Neuronal stem cell (in vitro differentiated cells): ENCODE results near the gene GCDH.

Experiments
- DNase-seq: peaks from one replicate; pipeline ENCODE4 v3.0.0-alpha.2; 2013; ENCODE audit warnings: low spot score
- H2AFZ ChIP-seq: one replicate; pipeline ENCODE4 v1.6.1; 2013; ENCODE audit warnings: mild to moderate bottlenecking, low read length, inconsistent platforms
- H2AK5ac ChIP-seq: 2 replicates; pipeline ENCODE4 v1.6.1; 2013; ENCODE audit warnings: low read depth, mild to moderate bottlenecking, inconsistent platforms, low read length, moderate library complexity, mixed read lengths
- H2BK120ac ChIP-seq: 2 replicates; pipeline ENCODE4 v1.6.1; 2013; ENCODE audit warnings: low read depth, mild to moderate bottlenecking, inconsistent platforms, low read length, moderate library complexity, mixed read lengths
- H2BK12ac ChIP-seq: one replicate; pipeline ENCODE4 v1.6.1; 2013; ENCODE audit warnings: low read length, inconsistent platforms
- H2BK15ac ChIP-seq: 2 replicates; pipeline ENCODE4 v1.6.1; 2013; ENCODE audit warnings: mild to moderate bottlenecking, low read length, inconsistent platforms, mixed read lengths
- H2BK5ac ChIP-seq: one replicate; pipeline ENCODE4 v1.6.1; 2013; ENCODE audit warnings: inconsistent platforms, mild to moderate bottlenecking, low read length, moderate library complexity
- H3K14ac ChIP-seq: one replicate; pipeline ENCODE4 v1.6.1; 2013; ENCODE audit warnings: low read length, inconsistent platforms
- H3K18ac ChIP-seq: 2 replicates; pipeline ENCODE4 v1.6.1; 2013; ENCODE audit warnings: low read length, inconsistent platforms
- H3K23ac ChIP-seq: 2 replicates; pipeline ENCODE4 v1.6.1; 2013; ENCODE audit warnings: low read depth, mild to moderate bottlenecking, mixed read lengths, low read length, inconsistent platforms; ENCODE audit not compliant: poor library complexity
- H3K27ac ChIP-seq: replicated peaks from 3 replicates; pipeline ENCODE4 v1.5.1; 2013; ENCODE audit warnings: low read length, inconsistent platforms
- H3K27me3 ChIP-seq, 3 experiments: 2 replicates each; pipeline ENCODE4 v1.6.1; 2013; ENCODE audit warnings: low read length in 3 of 3, mild to moderate bottlenecking in 2 of 3, inconsistent platforms in 1 of 3, low read depth in 1 of 3, mixed read lengths in 1 of 3, moderate library complexity in 1 of 3; ENCODE audit not compliant: control insufficient read depth in 3 of 3, insufficient read depth in 3 of 3
- H3K36me3 ChIP-seq, 2 donors: replicated peaks in 1 of 2; 2 replicates each; pipeline ENCODE4 v1.6.1; 2013; ENCODE audit warnings: low read length in 2 of 2; ENCODE audit not compliant: control insufficient read depth in 2 of 2, insufficient read depth in 2 of 2
- H3K4ac ChIP-seq: 2 replicates; pipeline ENCODE4 v1.6.1; 2013; ENCODE audit warnings: inconsistent platforms, mild to moderate bottlenecking, low read length, moderate library complexity
- H3K4me1 ChIP-seq, 2 donors: 1 replicate in 1 of 2; 2 replicates in 1 of 2; pipeline ENCODE4 v1.6.1; 2013; ENCODE audit warnings: low read length in 2 of 2, low read depth in 1 of 2; ENCODE audit not compliant: control insufficient read depth in 2 of 2, insufficient read depth in 1 of 2
- H3K4me2 ChIP-seq: one replicate; pipeline ENCODE4 v1.6.1; 2013; ENCODE audit warnings: mild to moderate bottlenecking, low read length, inconsistent platforms; ENCODE audit not compliant: insufficient read depth, poor library complexity, severe bottlenecking
- H3K4me3 ChIP-seq, 2 donors: 2 replicates each; pipeline ENCODE4 v1.5.1; 2013; ENCODE audit warnings: low read length in 2 of 2, mild to moderate bottlenecking in 2 of 2, inconsistent platforms in 1 of 2, moderate library complexity in 1 of 2
- H3K79me1 ChIP-seq: one replicate; pipeline ENCODE4 v1.6.1; 2013; ENCODE audit warnings: low read depth, mild to moderate bottlenecking, inconsistent platforms, low read length, moderate library complexity
- H3K9ac ChIP-seq: one replicate; pipeline ENCODE4 v1.6.1; 2013; ENCODE audit warnings: mild to moderate bottlenecking, low read depth, low read length, inconsistent platforms; ENCODE audit not compliant: poor library complexity
- H3K9me3 ChIP-seq, 2 donors: replicated peaks in 1 of 2; 2 replicates each; pipeline versions ENCODE3 to v1.6.1; 2013; ENCODE audit warnings: low read length in 2 of 2, mild to moderate bottlenecking in 2 of 2, inconsistent platforms in 1 of 2, low read depth in 1 of 2, mixed read lengths in 1 of 2, moderate library complexity in 1 of 2; ENCODE audit not compliant: control insufficient read depth in 2 of 2, insufficient read depth in 1 of 2
- H4K8ac ChIP-seq: one replicate; pipeline ENCODE4 v1.6.1; 2013; ENCODE audit warnings: low read depth, mild to moderate bottlenecking, inconsistent platforms, low read length, moderate library complexity
- H4K91ac ChIP-seq: one replicate; pipeline ENCODE4 v1.6.1; 2013; ENCODE audit warnings: low read length, low read depth, mild to moderate bottlenecking, inconsistent platforms; ENCODE audit not compliant: poor library complexity
- WGBS, 2 donors: extraction: QIAGEN DNeasy Blood & Tissue Kit; methylation state at CpG; one replicate each; pipeline ENCODE4 v1.1.7; 2013; ENCODE audit warnings: missing lambda C conversion rate in 2 of 2, mixed read lengths in 1 of 2; ENCODE audit not compliant: insufficient read length in 2 of 2, insufficient replicate concordance in 1 of 2; ENCODE audit errors: extremely low coverage in 2 of 2; 5-methylcytosine and 5-hydroxymethylcytosine counted together

GCDH gene

DNA sequence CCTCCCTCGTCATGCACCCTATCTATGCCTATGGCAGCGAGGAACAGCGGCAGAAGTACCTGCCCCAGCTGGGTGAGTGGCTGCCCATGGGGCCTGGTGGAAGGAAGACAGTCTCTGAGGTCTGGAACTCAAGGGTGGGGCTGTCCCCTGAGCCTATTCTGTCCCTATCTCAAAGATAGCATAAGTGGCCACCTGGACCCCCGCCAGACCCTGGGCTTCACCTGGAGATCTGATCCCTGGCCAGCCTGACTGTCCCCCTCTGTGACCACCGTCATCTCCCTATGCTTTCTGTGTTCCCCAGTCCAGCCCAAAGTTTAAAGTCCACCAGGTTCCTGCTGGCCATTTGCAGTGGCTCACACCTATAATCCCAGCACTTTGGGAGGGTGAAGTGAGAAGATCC, 2.6 kb downstream of the GCDH start:
- no peak for DNase-seq
- H3K23ac ChIP-seq = no peak overlapping the region
- H3K27me3 ChIP-seq = peaks cover 0 to 6% (median 0%) of the 10 kb centered on the region in 3 experiments
- H3K9ac ChIP-seq = no peak overlapping the region
- no peak overlapping the region for H4K91ac ChIP-seq
- H3K4me3 ChIP-seq = no peak overlapping the region
- H2BK12ac ChIP-seq = no peak overlapping the region
- H3K36me3 ChIP-seq = peaks cover 34 to 49% of the 10 kb centered on the region in 2 donors
- H2BK15ac ChIP-seq = no peak overlapping the region
- no peak overlapping the region for H2BK120ac ChIP-seq
- H3K79me1 ChIP-seq = peaks cover 11% of the 10 kb centered on the region
- H3K18ac ChIP-seq = no peak overlapping the region
- no peak overlapping the region for H2AK5ac ChIP-seq
- H4K8ac ChIP-seq = no peak overlapping the region
- H3K9me3 ChIP-seq = peaks cover 0 to 2% of the 10 kb centered on the region in 2 donors
- WGBS, 2 donors = no CpG with 5 or more reads among the region's 5 CpGs
- peaks cover 4 to 8% of the 10 kb centered on the region in 2 donors for H3K4me1 ChIP-seq
- no peak overlapping the region for H2BK5ac ChIP-seq
- no peak overlapping the region for H3K14ac ChIP-seq
- H3K4ac ChIP-seq = no peak overlapping the region
- H2AFZ ChIP-seq = no peak overlapping the region
- no peak overlapping the region for H3K27ac ChIP-seq
- H3K4me2 ChIP-seq = no peak overlapping the region

DNA sequence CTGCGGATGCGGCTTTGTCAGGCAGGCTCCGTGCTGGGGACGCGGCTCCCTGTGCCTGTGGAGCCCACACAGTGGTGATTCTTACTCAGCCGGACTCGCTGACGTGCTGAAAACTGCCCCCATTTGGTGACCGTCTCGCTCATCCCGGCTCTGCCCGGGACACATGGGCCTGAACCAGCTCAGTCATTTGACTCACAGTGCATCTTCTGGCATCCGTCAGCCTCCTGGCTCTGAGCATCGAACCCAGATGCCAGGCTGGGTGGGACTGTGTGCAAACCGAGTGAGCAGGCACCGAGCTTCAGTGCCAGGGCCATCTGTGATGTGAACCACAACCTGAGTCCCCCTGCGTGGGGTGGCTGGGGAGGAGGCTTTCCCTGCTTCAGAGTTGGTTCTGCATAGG, 5.5 kb downstream of the GCDH start:
- Histone ChIP-seq H2BK120ac (no peak overlapping the region), H3K4me1 (peaks cover 3 to 4% of the 10 kb centered on the region in 2 donors), H3K9me3 (peaks cover 0 to 2% of the 10 kb centered on the region in 2 donors), H3K4me3 (no peak overlapping the region), H2BK5ac (peak overlapping the region; percentile 32), H3K18ac (no peak overlapping the region), H2AK5ac (no peak overlapping the region), H3K79me1 (peaks cover 7% of the 10 kb centered on the region), H3K14ac (no peak overlapping the region), H3K9ac (no peak overlapping the region), H2AFZ (no peak overlapping the region), H3K36me3 (peaks cover 39 to 66% of the 10 kb centered on the region in 2 donors), H3K4me2 (no peak overlapping the region), H3K4ac (no peak overlapping the region), H4K91ac (no peak overlapping the region), H3K27me3 (no peaks in the 10 kb centered on the region), H3K23ac (no peak overlapping the region), H3K27ac (no peak overlapping the region), H4K8ac (no peak overlapping the region), H2BK15ac (no peak overlapping the region), H2BK12ac (no peak overlapping the region)
- WGBS, 2 donors = no CpG with 5 or more reads among the region's 17 CpGs
- no peak for DNase-seq

DNA sequence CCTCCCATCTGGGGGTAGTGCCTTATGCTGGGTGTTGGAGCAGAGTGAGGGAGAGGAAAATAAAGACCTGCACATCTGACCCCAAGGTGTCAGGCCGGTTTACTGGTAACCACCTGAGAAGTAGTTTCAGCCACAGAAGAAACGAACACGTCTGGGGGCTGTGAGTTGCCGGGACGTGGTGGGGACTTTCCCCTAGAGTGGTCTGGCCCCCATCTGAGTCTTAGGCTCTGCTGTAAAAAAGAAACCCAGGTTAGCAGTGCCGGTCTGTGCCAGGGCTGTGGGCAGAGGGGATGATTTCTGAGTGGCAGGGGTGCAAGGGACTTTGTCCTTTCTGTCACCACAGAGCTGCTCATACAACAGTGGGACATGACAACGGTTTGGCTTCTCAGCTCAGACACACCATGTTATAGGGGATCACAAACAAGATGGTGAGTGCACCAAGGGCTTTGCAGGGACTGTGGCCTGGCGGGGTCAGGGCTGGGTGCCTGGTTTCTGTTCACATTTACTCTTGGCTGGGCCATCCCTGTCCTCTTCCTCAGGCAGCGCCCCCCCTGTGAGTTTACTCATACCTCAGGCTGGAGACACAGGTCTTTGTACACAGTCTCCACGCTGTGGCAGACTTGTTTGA, 9.0 kb downstream of the GCDH start:
- H2BK15ac ChIP-seq = no peak overlapping the region
- no peaks in the 10 kb centered on the region for H3K4me1 ChIP-seq
- H3K4ac ChIP-seq = no peak overlapping the region
- H3K9ac ChIP-seq = no peak overlapping the region
- no peak overlapping the region for H2BK120ac ChIP-seq
- no peak overlapping the region for H4K91ac ChIP-seq
- DNase-seq = no peak
- no peak overlapping the region for H2BK12ac ChIP-seq
- H3K18ac ChIP-seq = no peak overlapping the region
- no peak overlapping the region for H3K4me2 ChIP-seq
- H4K8ac ChIP-seq = no peak overlapping the region
- H3K14ac ChIP-seq = no peak overlapping the region
- no peak overlapping the region for H2AFZ ChIP-seq
- peaks cover 2% of the 10 kb centered on the region for H3K79me1 ChIP-seq
- H3K4me3 ChIP-seq = no peak overlapping the region
- no peak overlapping the region for H2AK5ac ChIP-seq
- no peak overlapping the region for H3K27ac ChIP-seq
- WGBS, 2 donors = no CpG with 5 or more reads among the region's 10 CpGs
- H3K23ac ChIP-seq = no peak overlapping the region
- no peaks in the 10 kb centered on the region for H3K9me3 ChIP-seq
- H3K36me3 ChIP-seq = peaks cover 24 to 52% of the 10 kb centered on the region in 2 donors
- no peaks in the 10 kb centered on the region for H3K27me3 ChIP-seq
- no peak overlapping the region for H2BK5ac ChIP-seq

DNA sequence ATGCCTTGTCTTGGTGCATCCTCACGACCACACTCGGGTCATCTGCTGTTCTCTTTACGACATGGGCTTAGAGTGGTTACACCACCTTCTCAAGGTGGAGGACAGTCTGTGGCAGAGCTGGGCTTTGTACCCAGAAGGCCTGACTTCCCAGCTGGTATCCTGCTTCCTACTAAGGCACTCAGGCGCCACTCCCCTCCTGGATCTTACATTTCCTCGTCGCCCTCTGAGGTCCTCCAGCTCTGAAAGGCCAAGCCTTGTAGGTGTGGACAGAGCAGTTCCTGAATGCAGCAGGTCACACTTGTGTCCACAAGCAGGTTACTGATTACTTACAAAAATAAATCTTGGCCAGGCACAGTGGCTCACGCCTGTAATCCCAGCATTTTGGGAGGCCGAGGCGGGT, 16.2 kb downstream of the GCDH start:
- Histone ChIP-seq H2BK15ac (no peak overlapping the region), H3K27me3 (no peaks in the 10 kb centered on the region), H2AFZ (no peak overlapping the region), H3K79me1 (no peaks in the 10 kb centered on the region), H3K27ac (no peak overlapping the region), H3K4me1 (peaks cover 2 to 8% of the 10 kb centered on the region in 2 donors), H3K18ac (no peak overlapping the region), H4K8ac (no peak overlapping the region), H2BK5ac (no peak overlapping the region), H2BK120ac (no peak overlapping the region), H3K4me3 (no peak overlapping the region), H3K9ac (no peak overlapping the region), H3K14ac (no peak overlapping the region), H4K91ac (no peak overlapping the region), H3K4ac (no peak overlapping the region), H2BK12ac (no peak overlapping the region), H3K4me2 (no peak overlapping the region), H3K36me3 (peaks cover 1 to 6% of the 10 kb centered on the region in 2 donors), H2AK5ac (no peak overlapping the region), H3K23ac (no peak overlapping the region), H3K9me3 (no peaks in the 10 kb centered on the region)
- no CpG with 5 or more reads among the region's 9 CpGs for WGBS, 2 donors
- DNase-seq = no peak
